Transverse colon (tissue), 4 donors: ENCODE data around the gene TRPM1. TPM values are rescaled to one million over a fixed set of nuclear protein-coding genes. Genes with fewer than 3 reads are reported as not detected.

Experiments used
- DNase-seq: peaks from one replicate; pipeline ENCODE4 v3.0.0-alpha.2; 2019
- H3K27ac ChIP-seq, 4 donors: fragments of 200-600 bp; sonication (generic); 2 replicates each; pipeline ENCODE4 v1.5.1; 2016 to 2018; ENCODE audit warnings: inconsistent platforms in 4 of 4
- H3K27me3 ChIP-seq: fragments of 200-600 bp; sonication (generic); 2 replicates; pipeline ENCODE4 v1.5.1; 2017; ENCODE audit warnings: inconsistent platforms
- H3K36me3 ChIP-seq, 4 donors: fragments of 200-600 bp; sonication (generic); 2 replicates each; pipeline ENCODE4 v1.5.1; 2017 to 2019; ENCODE audit warnings: inconsistent platforms in 4 of 4
- H3K4me1 ChIP-seq, 4 donors: fragments of 200-600 bp; sonication (generic); 2 replicates each; pipeline ENCODE4 v1.5.1; 2017 to 2020; ENCODE audit warnings: inconsistent platforms in 4 of 4
- H3K4me3 ChIP-seq, 4 donors: fragments of 200-600 bp; sonication (generic); 1 replicate in 1 of 4; 2 replicates in 3 of 4; pipeline versions ENCODE4 v1.5.1 to v1.6.1; 2017 to 2019; ENCODE audit warnings: inconsistent platforms in 4 of 4
- H3K9me3 ChIP-seq, 2 donors: fragments of 200-600 bp; sonication (generic); 2 replicates each; pipeline ENCODE4 v1.5.1; 2017 to 2019; ENCODE audit warnings: inconsistent platforms in 2 of 2
- CTCF ChIP-seq, 5 experiments: fragments of 200-600 bp in 3 of 5; fragments of 450-650 bp in 2 of 5; sonication (generic) in 3 of 5; IDR thresholded peaks; 1 replicate in 2 of 5; 2 replicates in 3 of 5; pipeline ENCODE4 v1.5.1; 2016 to 2017; ENCODE audit warnings: antibody characterized with exemption in 5 of 5, inconsistent platforms in 3 of 5, mild to moderate bottlenecking in 2 of 5, moderate library complexity in 1 of 5
- EP300 ChIP-seq: sonication (generic); formaldehyde crosslinking; IDR thresholded peaks from one replicate; pipeline ENCODE4 v1.6.1; 2017; ENCODE audit warnings: antibody characterized with exemption, low read depth
- POLR2A ChIP-seq: fragments of 450-650 bp; IDR thresholded peaks from one replicate; pipeline ENCODE4 v1.6.1; 2016; ENCODE audit warnings: antibody characterized with exemption, mild to moderate bottlenecking, moderate library complexity
- POLR2AphosphoS5 ChIP-seq, 3 donors: sonication (generic); formaldehyde crosslinking; IDR thresholded peaks; one replicate each; pipeline ENCODE4 v1.6.1; 2016; ENCODE audit warnings: antibody characterized with exemption in 3 of 3
- WGBS, 2 donors: methylation state at CpG; one replicate each; pipeline ENCODE4 v1.1.5; 2018; ENCODE audit warnings: low coverage in 1 of 2; 5-methylcytosine and 5-hydroxymethylcytosine counted together
- in situ Hi-C, 4 donors: fragments of 200-750 bp; cut with MboI; loops; one replicate each; pipeline versions ENCODE4 v1.15.0 to v1.15.1; 2017; ENCODE audit warnings: low sequenced_read_pairs in 3 of 4, low pct_ligation_motif_present in 1 of 4, low pct_unique_long_range_greater_than_20kb in 1 of 4
- intact Hi-C: fragments of 100-400 bp; cut with DNase I; formaldehyde crosslinking; loops from one replicate; pipeline ENCODE4 v1.15.1; 2023; ENCODE audit warnings: low total_unique reads
- total RNA-seq, 4 donors: library from RNA; depleted of rRNA; stranded (reverse); fragments of >200 nt; gene quantifications; one replicate each; pipeline ENCODE4 v1.1.0, GENCODE V29; 2016

Gene TRPM1
- total RNA-seq, 4 donors from 2014 or later = not detected

DNA sequence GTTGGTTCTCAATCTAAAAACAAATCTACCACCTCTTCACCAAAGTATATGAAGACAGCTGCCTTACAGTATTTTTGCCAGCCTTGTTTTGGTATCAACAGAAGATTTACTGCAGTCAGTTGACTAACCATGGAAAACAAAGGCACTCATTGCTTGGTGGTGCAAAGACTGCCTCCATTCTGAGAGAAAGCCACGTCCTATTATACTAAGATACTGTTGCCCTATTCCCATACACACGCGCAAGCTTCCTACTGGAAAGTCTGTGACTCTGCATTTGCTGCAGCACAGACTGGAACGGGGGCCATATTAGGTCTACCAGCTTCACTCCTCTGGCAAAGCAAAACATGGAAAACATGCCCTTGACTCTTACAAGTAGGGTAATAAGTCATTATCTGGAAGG lies 128.1 kb downstream of the TRPM1 start:
- Histone ChIP-seq H3K9me3 (no peaks in the 10 kb centered on the region), H3K4me3 (no peak overlapping the region), H3K27ac (no peak overlapping the region), H3K36me3 (peaks cover 0 to 43% (median 6%) of the 10 kb centered on the region in 4 donors), H3K27me3 (no peaks in the 10 kb centered on the region), H3K4me1 (peaks cover 0 to 3% (median 0%) of the 10 kb centered on the region in 4 donors)
- 94% methylated on average over 3 to 4 of the region's 4 CpGs for WGBS, 2 donors
- no peak for DNase-seq
- intact Hi-C loops (no loop called here), in situ Hi-C loops (no loop called here)
- TF ChIP-seq CTCF (IDR thresholded peaks at IDR 0.05) = no peak
- no peak for TF ChIP-seq POLR2AphosphoS5 (IDR thresholded peaks at IDR 0.05)

GRCh38 chr15:30969724-30970123 lies 131.8 kb downstream of the TRPM1 start:
- no peak for DNase-seq
- intact Hi-C loops (loop anchor here (1.0 kb wide), 1 partner anchor 45 kb away; no protein-coding TSS in a partner anchor), in situ Hi-C loops (no loop called here)
- no peak for TF ChIP-seq POLR2AphosphoS5 (IDR thresholded peaks at IDR 0.05)
- no peak for TF ChIP-seq EP300
- no peak for TF ChIP-seq POLR2A
- no peak for TF ChIP-seq CTCF (IDR thresholded peaks at IDR 0.05)
- Histone ChIP-seq H3K36me3 (peaks cover 0 to 47% (median 8%) of the 10 kb centered on the region in 4 donors), H3K9me3 (no peaks in the 10 kb centered on the region), H3K27me3 (no peaks in the 10 kb centered on the region), H3K27ac (no peak overlapping the region), H3K4me3 (no peak overlapping the region), H3K4me1 (no peaks in the 10 kb centered on the region)
- 94 to 95% methylated on average over 2 of the region's 2 CpGs for WGBS, 2 donors

- 74 to 89% methylated on average over 3 of the region's 3 CpGs for WGBS, 2 donors
- Histone ChIP-seq H3K4me1 (no peaks in the 10 kb centered on the region), H3K27ac (no peak overlapping the region), H3K27me3 (no peaks in the 10 kb centered on the region), H3K9me3 (no peaks in the 10 kb centered on the region), H3K36me3 (peaks cover 0 to 38% (median 12%) of the 10 kb centered on the region in 4 donors), H3K4me3 (no peak overlapping the region)
- no peak for DNase-seq
- TF ChIP-seq EP300 = no peak
- TF ChIP-seq CTCF (IDR thresholded peaks at IDR 0.05) = no peak
- no peak for TF ChIP-seq POLR2AphosphoS5 (IDR thresholded peaks at IDR 0.05)
- no peak for TF ChIP-seq POLR2A
- intact Hi-C loops (no loop called here), in situ Hi-C loops (no loop called here)
Measured at GRCh38 chr15:30963681-30964080, 137.8 kb downstream of the TRPM1 start.

- no peaks in the 10 kb centered on the region for H3K9me3 ChIP-seq
- intact Hi-C loops (no loop called here), in situ Hi-C loops (no loop called here)
- H3K4me3 ChIP-seq = no peak overlapping the region
- no peaks in the 10 kb centered on the region for H3K4me1 ChIP-seq
- TF ChIP-seq POLR2AphosphoS5 (IDR thresholded peaks at IDR 0.05) (no peak), EP300 (no peak), POLR2A (no peak), CTCF (IDR thresholded peaks at IDR 0.05) (no peak)
- H3K27ac ChIP-seq = no peak overlapping the region
- H3K36me3 ChIP-seq = peaks cover 0 to 49% (median 12%) of the 10 kb centered on the region in 4 donors
- 96 to 100% methylated on average over 3 of the region's 3 CpGs for WGBS, 2 donors
- no peak for DNase-seq
- H3K27me3 ChIP-seq = no peaks in the 10 kb centered on the region
Measured at GRCh38 chr15:30962659-30963058, 138.9 kb downstream of the TRPM1 start.
